HL-60 (cell line): Measurements from ENCODE around the gene RTEL1.

Source experiments
- CTCF ChIP-seq: IDR thresholded peaks from one replicate; pipeline ENCODE4 v1.5.1; 2011; ENCODE audit warnings: low read length, control low read depth, inconsistent platforms; ENCODE audit not compliant: insufficient read depth
- GABPA ChIP-seq: IDR thresholded peaks from 2 replicates; pipeline ENCODE4 v1.6.1; 2012; ENCODE audit warnings: low read depth
- POLR2AphosphoS5 ChIP-seq: IDR thresholded peaks from 2 replicates; pipeline ENCODE4 v1.6.1; 2012; ENCODE audit warnings: low read depth
- REST ChIP-seq: IDR thresholded peaks from 2 replicates; pipeline ENCODE4 v1.6.1; 2012; ENCODE audit warnings: low read depth; ENCODE audit not compliant: insufficient replicate concordance
- SPI1 ChIP-seq: IDR thresholded peaks from 2 replicates; pipeline ENCODE4 v1.6.1; 2012; ENCODE audit warnings: low read depth, mild to moderate bottlenecking, borderline replicate concordance

DNA sequence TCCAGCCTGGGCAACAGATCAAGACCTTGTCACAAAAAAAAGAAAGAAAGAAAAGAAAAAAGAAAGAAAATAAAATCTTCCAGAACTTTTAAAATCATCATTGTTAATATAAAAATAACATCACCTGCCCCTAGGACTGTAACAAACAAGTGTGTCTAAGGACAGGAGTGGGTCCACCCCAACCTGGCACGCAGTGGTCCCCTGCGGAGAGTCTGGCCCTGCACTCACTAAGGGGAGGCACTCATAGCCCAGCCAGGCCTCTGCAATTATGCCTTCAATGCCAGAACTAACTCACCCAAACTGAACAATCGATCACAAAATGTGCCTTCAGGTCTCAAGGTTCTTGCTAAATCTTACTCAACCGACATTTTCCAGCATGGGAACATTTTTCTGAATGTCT lies 36.0 kb upstream of the RTEL1 start:
- TF ChIP-seq REST = no peak
- TF ChIP-seq CTCF = no peak
- TF ChIP-seq GABPA = no peak
- TF ChIP-seq POLR2AphosphoS5 = no peak
- TF ChIP-seq SPI1 = no peak
